ENCODE data around the gene NIF3L1.

DNA sequence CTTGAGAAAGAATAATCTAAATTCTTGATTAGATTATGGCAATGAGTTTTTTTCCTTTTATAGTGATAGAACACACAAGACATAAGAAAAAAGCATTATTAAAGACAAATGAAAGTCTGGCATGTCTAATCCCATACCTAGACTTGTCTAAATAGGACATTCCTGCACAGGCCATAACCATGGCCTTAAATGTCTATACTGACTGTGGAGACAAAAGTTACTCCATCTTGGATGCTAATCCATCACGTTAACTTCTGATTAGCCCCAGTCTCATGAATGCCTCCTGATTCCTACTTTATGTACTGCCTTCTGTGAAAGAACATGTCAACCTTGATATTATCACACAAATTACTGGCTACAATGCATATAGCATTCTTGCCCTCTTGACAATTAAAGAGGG lies 50.7 kb downstream of the NIF3L1 start:
- TF ChIP-seq POLR2A (IDR thresholded peaks at IDR 0.05; ENCODE audit: low read length) (no peak), GATA1 (IDR thresholded peaks at IDR 0.05; ENCODE audit: low read depth, low read length) (no peak)
